HEK293T (cell line): ENCODE data around the gene PRDM8.

Source experiments
- CTCF ChIA-PET: fragments of 350-600 bp; formaldehyde crosslinking; extraction: SDS; loops from one replicate; lab custom pipeline; 2021; ENCODE audit warnings: antibody characterized with exemption, inconsistent platforms; lab: Yijun Ruan, JAX
- POLR2A ChIA-PET: fragments of 350-600 bp; formaldehyde crosslinking; extraction: SDS; loops from one replicate; lab custom pipeline; 2020; ENCODE audit warnings: antibody characterized with exemption, inconsistent platforms; lab: Yijun Ruan, JAX
- DNase-seq: peaks from one replicate; pipeline ENCODE4 v3.0.0; 2012; ENCODE audit warnings: mixed read lengths; ENCODE audit errors: extremely low spot score
- ARNT ChIP-seq: fragments of 450-650 bp; IDR thresholded peaks from 2 replicates; pipeline ENCODE4 v1.6.1; 2017; ENCODE audit warnings: mild to moderate bottlenecking
- BHLHE40 ChIP-seq: fragments of 450-650 bp; IDR thresholded peaks from 2 replicates; pipeline ENCODE4 v1.6.1; 2016; ENCODE audit warnings: mild to moderate bottlenecking, moderate library complexity, borderline replicate concordance
- CTBP1 ChIP-seq: fragments of 450-650 bp; IDR thresholded peaks from 2 replicates; pipeline ENCODE4 v1.6.1; 2016; ENCODE audit warnings: borderline replicate concordance
- ELF4 ChIP-seq: fragments of 450-650 bp; IDR thresholded peaks from 2 replicates; pipeline ENCODE4 v1.6.1; 2017; ENCODE audit warnings: antibody characterized with exemption
- FOXA1 ChIP-seq: fragments of 450-650 bp; IDR thresholded peaks from 2 replicates; pipeline ENCODE4 v1.6.1; 2016; ENCODE audit warnings: mild to moderate bottlenecking
- FOXK2 ChIP-seq: fragments of 450-650 bp; IDR thresholded peaks from 2 replicates; pipeline ENCODE4 v1.6.1; 2016; ENCODE audit warnings: mild to moderate bottlenecking
- FOXM1 ChIP-seq: fragments of 450-650 bp; IDR thresholded peaks from 2 replicates; pipeline ENCODE4 v1.6.1; 2017; ENCODE audit warnings: mild to moderate bottlenecking, borderline replicate concordance
- HDGF ChIP-seq: fragments of 450-650 bp; IDR thresholded peaks from 2 replicates; pipeline ENCODE4 v1.6.1; 2017; ENCODE audit warnings: antibody characterized with exemption, borderline replicate concordance
- L3MBTL2 ChIP-seq: fragments of 450-650 bp; conservative IDR thresholded peaks from 2 replicates; pipeline ENCODE4 v1.6.1; 2016; ENCODE audit warnings: mild to moderate bottlenecking
- LEF1 ChIP-seq: fragments of 450-650 bp; IDR thresholded peaks from 2 replicates; pipeline ENCODE4 v1.6.1; 2017; ENCODE audit warnings: mild to moderate bottlenecking, borderline replicate concordance
- NFRKB ChIP-seq: fragments of 450-650 bp; IDR thresholded peaks from 2 replicates; pipeline ENCODE4 v1.6.1; 2016; ENCODE audit warnings: mild to moderate bottlenecking, moderate library complexity
- PKNOX1 ChIP-seq: fragments of 450-650 bp; IDR thresholded peaks from 2 replicates; pipeline ENCODE4 v1.6.1; 2016
- SP1 ChIP-seq: fragments of 450-650 bp; IDR thresholded peaks from 2 replicates; pipeline ENCODE4 v1.6.1; 2017
- SUZ12 ChIP-seq: fragments of 450-650 bp; IDR thresholded peaks from 2 replicates; pipeline ENCODE4 v1.6.1; 2016; ENCODE audit warnings: mild to moderate bottlenecking
- TARDBP ChIP-seq: fragments of 450-650 bp; IDR thresholded peaks from 2 replicates; pipeline ENCODE4 v1.6.1; 2016
- ZNF384 ChIP-seq: fragments of 450-650 bp; IDR thresholded peaks from 2 replicates; pipeline ENCODE4 v1.6.1; 2016

PRDM8 gene

GRCh38 chr4:80189956-80190677, 7.2 kb upstream of the PRDM8 start:
- ChIA-PET CTCF (no interaction called here), POLR2A (no interaction called here)

GRCh38 chr4:80192252-80192866, 4.9 kb upstream of the PRDM8 start:
- CTCF ChIA-PET: no interaction called here
- no peak for DNase-seq
- TF ChIP-seq FOXM1 (no peak), FOXK2 (no peak), PKNOX1 (no peak), FOXA1 (no peak), SUZ12 (no peak), LEF1 (no peak), ZNF384 (no peak), SP1 (no peak), NFRKB (no peak)
- POLR2A ChIA-PET: no interaction called here

More at GRCh38 chr4:80189956-80190677, 7.2 kb upstream of the PRDM8 start:
- DNase-seq: no peak
- TF ChIP-seq TARDBP (no peak), NFRKB (no peak), BHLHE40 (no peak), LEF1 (no peak), FOXM1 (no peak), L3MBTL2 (no peak), ZNF384 (no peak), ARNT (no peak), FOXK2 (no peak), HDGF (no peak), PKNOX1 (no peak), CTBP1 (no peak), ELF4 (no peak), SP1 (no peak), SUZ12 (no peak), FOXA1 (no peak)

- DNase-seq: no peak
- ChIA-PET POLR2A (interaction anchor here (0.9 kb wide), 1 partner anchor 72 kb away, joined by 3 read pairs; no protein-coding TSS in a partner anchor), CTCF (no interaction called here)
- TF ChIP-seq SUZ12 (no peak), FOXM1 (no peak), ELF4 (no peak), PKNOX1 (no peak)
These were observed 4.4 kb upstream of the PRDM8 start for GRCh38 chr4:80192937-80193336.

- ChIA-PET CTCF (interaction anchor here (0.6 to 1.9 kb wide), 5 partner anchors 9 to 200 kb away, joined by 3 to 7 read pairs (median 4); no protein-coding TSS in a partner anchor), POLR2A (no interaction called here)
- TF ChIP-seq LEF1 (no peak), SUZ12 (no peak)
- no peak for DNase-seq
These were observed 1.7 kb upstream of the PRDM8 start for GRCh38 chr4:80195441-80196140.

- ChIA-PET CTCF (interaction anchor here (0.6 to 1.9 kb wide), 5 partner anchors 10 to 199 kb away, joined by 3 to 7 read pairs (median 6); no protein-coding TSS in a partner anchor), POLR2A (interaction anchor here (0.7 to 0.9 kb wide), 4 partner anchors 9 to 112 kb away, joined by 3 to 5 read pairs (median 3); no protein-coding TSS in a partner anchor)
- no peak for TF ChIP-seq ZNF384
- TF ChIP-seq LEF1: no peak
- no peak for TF ChIP-seq ARNT
- TF ChIP-seq SUZ12: no peak
- TF ChIP-seq L3MBTL2: no peak
- no peak for TF ChIP-seq FOXM1
- no peak for TF ChIP-seq PKNOX1
- no peak for TF ChIP-seq HDGF
- no peak for TF ChIP-seq ELF4
- TF ChIP-seq NFRKB: no peak
- no peak for TF ChIP-seq FOXA1
- no peak for TF ChIP-seq BHLHE40
- no peak for TF ChIP-seq CTBP1
- TF ChIP-seq TARDBP: no peak
- TF ChIP-seq FOXK2: no peak
- TF ChIP-seq SP1: no peak
- DNase-seq: peak; percentile 24
These were observed 913 bp upstream of the PRDM8 start for GRCh38 chr4:80196259-80196921.
